Spleen (tissue), 11 donors: Measurements from ENCODE around the gene PNPLA6. TPM values are rescaled to one million over a fixed set of nuclear protein-coding genes. Genes with fewer than 3 reads are reported as not detected.

Source experiments
- DNase-seq: peaks from one replicate; pipeline ENCODE4 v3.0.0-alpha.2; 2020
- H3K27ac ChIP-seq, 8 donors: fragments of 200-600 bp; sonication (generic) in 7 of 8; 1 replicate in 4 of 8; 2 replicates in 4 of 8; pipeline versions ENCODE4 v1.5.0 to v1.8.0; 2016 to 2021; ENCODE audit warnings: inconsistent platforms in 4 of 8, mild to moderate bottlenecking in 4 of 8, moderate library complexity in 1 of 8
- H3K27me3 ChIP-seq, 7 donors: fragments of 200-600 bp; sonication (generic) in 6 of 7; replicated peaks in 1 of 7; 1 replicate in 4 of 7; 2 replicates in 3 of 7; pipeline versions ENCODE4 v1.5.0 to v1.8.0; 2016 to 2021; ENCODE audit warnings: inconsistent platforms in 3 of 7, mild to moderate bottlenecking in 1 of 7
- H3K36me3 ChIP-seq, 6 donors: fragments of 200-600 bp; sonication (generic) in 5 of 6; 1 replicate in 4 of 6; 2 replicates in 2 of 6; pipeline versions ENCODE4 v1.5.0 to v1.8.0; 2016 to 2021; ENCODE audit warnings: inconsistent platforms in 2 of 6
- H3K4me1 ChIP-seq, 6 donors: fragments of 200-600 bp; sonication (generic) in 5 of 6; 1 replicate in 3 of 6; 2 replicates in 3 of 6; pipeline versions ENCODE4 v1.5.0 to v1.8.0; 2016 to 2021; ENCODE audit warnings: inconsistent platforms in 3 of 6
- H3K4me3 ChIP-seq, 8 donors: fragments of 200-600 bp; sonication (generic) in 7 of 8; 1 replicate in 4 of 8; 2 replicates in 4 of 8; pipeline versions ENCODE4 v1.5.0 to v1.8.0; 2016 to 2021; ENCODE audit warnings: inconsistent platforms in 4 of 8, mild to moderate bottlenecking in 4 of 8, moderate library complexity in 2 of 8
- H3K9me3 ChIP-seq, 8 donors: fragments of 200-600 bp; sonication (generic) in 7 of 8; 1 replicate in 4 of 8; 2 replicates in 4 of 8; pipeline versions ENCODE4 v1.5.0 to v1.8.0; 2016 to 2021; ENCODE audit warnings: inconsistent platforms in 4 of 8
- POLR2A ChIP-seq, 3 donors: fragments of 450-650 bp; IDR thresholded peaks; one replicate each; pipeline ENCODE4 v1.5.1; 2017; ENCODE audit warnings: antibody characterized with exemption in 3 of 3, mild to moderate bottlenecking in 1 of 3
- POLR2AphosphoS5 ChIP-seq, 3 donors: sonication (generic); formaldehyde crosslinking; IDR thresholded peaks; one replicate each; pipeline ENCODE4 v1.5.1; 2017; ENCODE audit warnings: antibody characterized with exemption in 3 of 3
- WGBS, 5 donors: extraction: QIAGEN DNeasy Blood & Tissue Kit in 3 of 5; methylation state at CpG; one replicate each; pipeline versions ENCODE4 v1.1.5 to v1.1.7; 2013 to 2018; 5-methylcytosine and 5-hydroxymethylcytosine counted together
- intact Hi-C: fragments of 100-400 bp; cut with DNase I; formaldehyde crosslinking; loops from one replicate; pipeline ENCODE4 v1.15.0; 2023; ENCODE audit warnings: low total_unique reads
- polyA plus RNA-seq, 3 donors: library from polyadenylated mRNA; stranded (reverse); fragments of 200-250 nt; gene quantifications; one replicate each; pipeline ENCODE4 v1.2.1, GENCODE V29; 2013
- total RNA-seq, 7 donors: library from RNA; depleted of rRNA in 3 of 7; stranded (reverse); fragments of >200 nt in 3 of 7; fragmentation: NEBNext Ultra II Directional in 4 of 7; extraction: Animal tissue kit (Norgen Biotek cat#: 25700) in 4 of 7; gene quantifications; one replicate each; pipeline versions ENCODE4 v1.1.0 to v1.2.1, GENCODE V29; 2016 to 2021
- TF ChIP-seq, protein P1 (sequence below), 11 experiments: fragments of 200-600 bp in 7 of 11; fragments of 450-650 bp in 4 of 11; sonication (generic) in 4 of 11; IDR thresholded peaks in 8 of 11; conservative IDR thresholded peaks in 3 of 11; 1 replicate in 7 of 11; 2 replicates in 4 of 11; pipeline versions ENCODE4 v1.4.0 to v1.8.0; 2016 to 2021; ENCODE audit warnings: antibody characterized with exemption in 11 of 11, inconsistent platforms in 4 of 11, mild to moderate bottlenecking in 1 of 11
- donor health status: healthy with polysubstance abuse.
- donor health status: DM: no; HTN: no; CAD: no; lungs with moderate emphysema.
- donor health status: DM: no; HTN: no; CAD: no.
- donor health status: Bipolar disorder and iron deficiency.
- donor health status: healthy.
- donor health status: DM: no; HTN: no; CAD: no.
- donor health status: DM: yes; HTN: yes; CAD: no.

The PNPLA6 gene
- total and polyA plus RNA-seq, 10 donors, result 51.0 to 225 (median 146) TPM

DNA sequence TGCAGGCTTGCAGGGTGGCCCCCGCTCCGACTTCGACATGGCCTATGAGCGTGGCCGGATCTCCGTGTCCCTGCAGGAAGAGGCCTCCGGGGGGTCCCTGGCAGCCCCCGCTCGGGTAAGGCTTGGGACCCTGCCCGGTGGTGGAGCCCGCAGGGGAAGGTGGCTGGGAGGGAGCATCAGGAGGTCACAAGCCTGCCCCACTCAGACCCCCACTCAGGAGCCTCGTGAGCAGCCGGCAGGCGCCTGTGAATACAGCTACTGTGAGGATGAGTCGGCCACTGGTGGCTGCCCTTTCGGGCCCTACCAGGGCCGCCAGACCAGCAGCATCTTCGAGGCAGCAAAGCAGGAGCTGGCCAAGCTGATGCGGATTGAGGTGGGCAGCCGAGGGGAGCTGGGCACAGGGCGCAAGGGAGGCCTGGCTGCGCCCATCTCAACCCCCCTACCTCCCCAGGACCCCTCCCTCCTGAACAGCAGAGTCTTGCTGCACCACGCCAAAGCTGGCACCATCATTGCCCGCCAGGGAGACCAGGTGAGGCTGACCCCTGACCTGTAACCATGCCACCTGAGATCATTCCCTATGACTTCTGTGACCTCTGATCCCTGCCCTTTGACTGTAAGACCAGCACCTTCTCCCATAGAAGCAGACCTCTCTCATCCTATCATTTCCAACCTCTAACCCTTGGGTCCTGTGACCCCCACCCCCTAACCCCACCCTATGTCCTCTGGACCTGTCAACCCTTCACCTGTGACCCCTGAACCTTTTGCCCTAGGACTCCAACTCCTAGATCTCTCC is 7.2 kb downstream of the PNPLA6 start:
- Histone ChIP-seq H3K9me3 (no peaks in the 10 kb centered on the region), H3K4me1 (peaks cover 0 to 51% (median 21%) of the 10 kb centered on the region in 6 donors), H3K36me3 (peaks cover 2 to 99% (median 64%) of the 10 kb centered on the region in 6 donors), H3K27me3 (no peaks in the 10 kb centered on the region), H3K27ac (peak overlapping the region in 7 of 8 donors; percentile 54 to 88 (median 82)), H3K4me3 (no peak overlapping the region)
- intact Hi-C loops, result no loop called here
- no peak for DNase-seq
- WGBS, 5 donors, result 93 to 98% (median 96%) methylated on average over 17 to 24 of the region's 24 CpGs
- TF ChIP-seq POLR2A (IDR thresholded peaks at IDR 0.05) (no peak), POLR2AphosphoS5 (IDR thresholded peaks at IDR 0.05) (peak in 1 of 3 donors; percentile 13)
- TF ChIP-seq, protein P1, sequence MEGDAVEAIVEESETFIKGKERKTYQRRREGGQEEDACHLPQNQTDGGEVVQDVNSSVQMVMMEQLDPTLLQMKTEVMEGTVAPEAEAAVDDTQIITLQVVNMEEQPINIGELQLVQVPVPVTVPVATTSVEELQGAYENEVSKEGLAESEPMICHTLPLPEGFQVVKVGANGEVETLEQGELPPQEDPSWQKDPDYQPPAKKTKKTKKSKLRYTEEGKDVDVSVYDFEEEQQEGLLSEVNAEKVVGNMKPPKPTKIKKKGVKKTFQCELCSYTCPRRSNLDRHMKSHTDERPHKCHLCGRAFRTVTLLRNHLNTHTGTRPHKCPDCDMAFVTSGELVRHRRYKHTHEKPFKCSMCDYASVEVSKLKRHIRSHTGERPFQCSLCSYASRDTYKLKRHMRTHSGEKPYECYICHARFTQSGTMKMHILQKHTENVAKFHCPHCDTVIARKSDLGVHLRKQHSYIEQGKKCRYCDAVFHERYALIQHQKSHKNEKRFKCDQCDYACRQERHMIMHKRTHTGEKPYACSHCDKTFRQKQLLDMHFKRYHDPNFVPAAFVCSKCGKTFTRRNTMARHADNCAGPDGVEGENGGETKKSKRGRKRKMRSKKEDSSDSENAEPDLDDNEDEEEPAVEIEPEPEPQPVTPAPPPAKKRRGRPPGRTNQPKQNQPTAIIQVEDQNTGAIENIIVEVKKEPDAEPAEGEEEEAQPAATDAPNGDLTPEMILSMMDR (IDR thresholded peaks at IDR 0.05 in 8 of 11, conservative IDR thresholded peaks at IDR 0.05 in 3 of 11), result no peak

DNA sequence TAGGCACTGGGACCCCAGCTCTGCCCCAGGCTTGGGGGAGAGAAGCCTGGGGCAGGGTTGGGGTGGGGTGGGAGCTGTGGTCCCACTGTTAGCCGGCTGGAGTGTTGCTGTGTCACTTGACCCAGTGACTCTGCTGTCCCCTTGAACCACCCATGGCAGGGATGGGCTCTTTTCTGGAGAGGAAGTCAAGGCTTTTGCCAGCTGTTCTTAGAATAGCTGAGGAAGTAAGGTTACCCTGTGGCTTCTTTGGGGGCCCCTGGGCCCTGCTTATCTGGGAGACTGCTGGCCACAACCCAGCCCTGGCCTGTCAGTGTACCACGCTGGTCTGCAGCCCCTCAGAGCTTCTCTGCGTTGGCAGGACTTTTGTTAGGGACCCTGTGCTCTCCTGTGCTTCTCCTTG is 9.1 kb downstream of the PNPLA6 start:
- Histone ChIP-seq H3K27ac (peak overlapping the region; percentile 29 to 88 (median 78)), H3K9me3 (no peaks in the 10 kb centered on the region), H3K27me3 (no peaks in the 10 kb centered on the region), H3K36me3 (peaks cover 2 to 85% (median 47%) of the 10 kb centered on the region in 6 donors), H3K4me3 (no peak overlapping the region), H3K4me1 (peaks cover 0 to 46% (median 19%) of the 10 kb centered on the region in 6 donors)
- intact Hi-C loops, result no loop called here
- 24 to 48% (median 32%) methylated on average over 3 of the region's 3 CpGs for WGBS, 5 donors
- no peak for DNase-seq
- TF ChIP-seq, protein P1 (IDR thresholded peaks at IDR 0.05 in 8 of 11, conservative IDR thresholded peaks at IDR 0.05 in 3 of 11), result no peak
- peak in 1 of 3 donors; percentile 11 for TF ChIP-seq POLR2AphosphoS5 (IDR thresholded peaks at IDR 0.05)

DNA sequence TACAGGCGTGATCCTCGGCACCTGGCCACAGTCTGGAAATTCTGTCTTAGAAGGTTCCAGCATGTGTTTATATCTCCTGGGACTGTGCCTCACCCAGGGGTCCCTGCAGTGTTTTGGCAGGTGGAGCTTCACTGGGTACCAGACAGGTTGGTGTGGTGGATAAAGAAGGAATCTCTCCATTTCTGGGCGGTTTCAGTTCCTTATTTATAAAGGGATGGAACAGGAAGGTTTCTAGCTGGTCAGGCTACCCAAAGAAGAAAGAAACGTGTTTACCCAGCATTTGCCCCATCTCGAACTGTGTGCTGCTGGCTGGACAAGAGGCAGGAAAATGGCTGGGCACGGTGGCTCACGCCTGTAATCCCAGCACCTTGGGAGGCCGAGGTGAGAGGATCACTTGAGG is 9.8 kb downstream of the PNPLA6 start:
- no peak overlapping the region for H3K4me3 ChIP-seq
- no peaks in the 10 kb centered on the region for H3K27me3 ChIP-seq
- TF ChIP-seq, protein P1 (IDR thresholded peaks at IDR 0.05 in 8 of 11, conservative IDR thresholded peaks at IDR 0.05 in 3 of 11), result no peak
- no peak for TF ChIP-seq POLR2AphosphoS5 (IDR thresholded peaks at IDR 0.05)
- TF ChIP-seq POLR2A (IDR thresholded peaks at IDR 0.05), result no peak
- intact Hi-C loops, result no loop called here
- 66 to 77% (median 71%) methylated on average over 8 of the region's 8 CpGs for WGBS, 5 donors
- peaks cover 2 to 85% (median 46%) of the 10 kb centered on the region in 6 donors for H3K36me3 ChIP-seq
- peak overlapping the region; percentile 29 to 88 (median 78) for H3K27ac ChIP-seq
- H3K4me1 ChIP-seq, result peaks cover 0 to 46% (median 17%) of the 10 kb centered on the region in 6 donors
- no peaks in the 10 kb centered on the region for H3K9me3 ChIP-seq
- no peak for DNase-seq

DNA sequence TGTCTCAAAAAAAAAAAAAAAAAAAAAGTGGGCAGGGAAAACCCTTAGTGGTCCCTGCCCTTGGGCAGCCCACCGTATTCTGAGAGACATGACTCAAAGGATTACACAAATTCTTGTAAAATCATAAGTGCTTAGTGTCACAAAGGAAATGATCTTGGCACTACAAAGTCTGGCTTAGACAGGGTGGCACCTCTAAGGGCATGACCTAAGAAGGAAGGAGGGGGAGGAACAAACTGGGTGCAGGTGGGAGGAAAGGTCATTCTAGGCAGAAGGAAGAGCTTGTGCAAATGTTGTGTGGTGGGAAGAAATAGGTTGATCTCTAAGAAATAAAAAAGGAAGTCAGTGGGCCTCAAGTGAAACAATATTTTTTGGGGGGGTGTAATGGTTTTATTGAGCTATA is 10.4 kb downstream of the PNPLA6 start:
- intact Hi-C loops, result no loop called here
- Histone ChIP-seq H3K4me1 (peaks cover 0 to 46% (median 17%) of the 10 kb centered on the region in 6 donors), H3K36me3 (peaks cover 2 to 85% (median 46%) of the 10 kb centered on the region in 6 donors), H3K4me3 (no peak overlapping the region), H3K27ac (peak overlapping the region in 6 of 8 donors; percentile 54 to 88 (median 82)), H3K27me3 (no peaks in the 10 kb centered on the region), H3K9me3 (no peaks in the 10 kb centered on the region)
- TF ChIP-seq, protein P1 (IDR thresholded peaks at IDR 0.05 in 8 of 11, conservative IDR thresholded peaks at IDR 0.05 in 3 of 11), result no peak
- TF ChIP-seq POLR2AphosphoS5 (IDR thresholded peaks at IDR 0.05), result peak in 1 of 3 donors; percentile 41
- no peak for DNase-seq
- 14 to 42% (median 36%) methylated on average over 1 of the region's 1 CpG for WGBS, 5 donors
